ENCODE data around the gene ERAL1. TPM values are rescaled to one million over a fixed set of nuclear protein-coding genes. Genes with fewer than 3 reads are reported as not detected.
A peak's percentile ranks its signal among the peaks of the same experiment; 100 is the strongest.
"Not testable (repeated sequence)": the region's sequence is repeated elsewhere in the genome, so short reads cannot be mapped to it uniquely, and the experiment has no call there.

ERAL1 gene
- total and polyA plus RNA-seq, 2 donors (not counting 1 experiment from before 2014, with no cell fraction given) = 35.9 to 45.7 TPM

- TF ChIP-seq, protein P1, sequence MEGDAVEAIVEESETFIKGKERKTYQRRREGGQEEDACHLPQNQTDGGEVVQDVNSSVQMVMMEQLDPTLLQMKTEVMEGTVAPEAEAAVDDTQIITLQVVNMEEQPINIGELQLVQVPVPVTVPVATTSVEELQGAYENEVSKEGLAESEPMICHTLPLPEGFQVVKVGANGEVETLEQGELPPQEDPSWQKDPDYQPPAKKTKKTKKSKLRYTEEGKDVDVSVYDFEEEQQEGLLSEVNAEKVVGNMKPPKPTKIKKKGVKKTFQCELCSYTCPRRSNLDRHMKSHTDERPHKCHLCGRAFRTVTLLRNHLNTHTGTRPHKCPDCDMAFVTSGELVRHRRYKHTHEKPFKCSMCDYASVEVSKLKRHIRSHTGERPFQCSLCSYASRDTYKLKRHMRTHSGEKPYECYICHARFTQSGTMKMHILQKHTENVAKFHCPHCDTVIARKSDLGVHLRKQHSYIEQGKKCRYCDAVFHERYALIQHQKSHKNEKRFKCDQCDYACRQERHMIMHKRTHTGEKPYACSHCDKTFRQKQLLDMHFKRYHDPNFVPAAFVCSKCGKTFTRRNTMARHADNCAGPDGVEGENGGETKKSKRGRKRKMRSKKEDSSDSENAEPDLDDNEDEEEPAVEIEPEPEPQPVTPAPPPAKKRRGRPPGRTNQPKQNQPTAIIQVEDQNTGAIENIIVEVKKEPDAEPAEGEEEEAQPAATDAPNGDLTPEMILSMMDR (IDR thresholded peaks at IDR 0.05) = no peak
- no peak for TF ChIP-seq EZH2 (IDR thresholded peaks at IDR 0.05; ENCODE audit: borderline replicate concordance, insufficient read depth, low read depth, low read length, poor library complexity, severe bottlenecking)
- H3K4me3 ChIP-seq (ENCODE audit: control extremely low read depth in 1 of 5, extremely low read depth in 1 of 5, insufficient read depth in 1 of 5, low read depth in 2 of 5, low read length in 4 of 5) = no peak overlapping the region
- no peak overlapping the region for H3K4me2 ChIP-seq (replicated peaks; ENCODE audit: low read depth, low read length, poor library complexity, severe bottlenecking)
- peaks cover 0 to 8% of the 10 kb centered on the region in 2 experiments for H3K36me3 ChIP-seq (replicated peaks in 1 of 2; ENCODE audit: control extremely low read depth in 1 of 2, control insufficient read depth in 1 of 2, extremely low read depth in 1 of 2, insufficient read depth in 2 of 2, low read length in 1 of 2)
- H3K4me1 ChIP-seq (ENCODE audit: control insufficient read depth in 2 of 2, insufficient read depth in 2 of 2, low read length in 2 of 2) = no peaks in the 10 kb centered on the region
- 97% methylated on average over 4 of the region's 15 CpGs for WGBS (ENCODE audit: insufficient coverage)
- H3K79me2 ChIP-seq (ENCODE audit: control insufficient read depth, insufficient read depth, low read length) = peaks cover 73% of the 10 kb centered on the region
- POLR2A ChIA-PET = no interaction called here
- intact Hi-C loops (cut with micrococcal nuclease) = no loop called here
- ATAC-seq (ENCODE audit: low read depth) (no peak), DNase-seq (no peak)
- H3K9ac ChIP-seq (ENCODE audit: low read length) = no peak overlapping the region
- H4K20me1 ChIP-seq (ENCODE audit: control insufficient read depth, insufficient read depth, low read length, poor library complexity, severe bottlenecking) = peaks cover under 1% of the 10 kb centered on the region
- H3K27ac Mint-ChIP-seq = no peak overlapping the region
- no peak overlapping the region for H3K4me3 Mint-ChIP-seq
- peaks cover 2% of the 10 kb centered on the region for H3K4me1 Mint-ChIP-seq
- CTCF ChIA-PET = interaction anchor here (0.8 to 4.6 kb wide), 3 partner anchors 16 to 102 kb away, joined by 3 to 22 read pairs (median 4); no protein-coding TSS in a partner anchor
- no peaks in the 10 kb centered on the region for H3K9me3 Mint-ChIP-seq (ENCODE audit: insufficient read depth)
- H3K9me3 ChIP-seq (ENCODE audit: control extremely low read depth in 1 of 3, control insufficient read depth in 2 of 3, insufficient read depth in 1 of 3, low read length in 2 of 3) = no peaks in the 10 kb centered on the region
- H3K27ac ChIP-seq (ENCODE audit: low read length in 2 of 2) = no peak overlapping the region
- no peaks in the 10 kb centered on the region for H3K27me3 Mint-ChIP-seq
- no peak overlapping the region for H2AFZ ChIP-seq (ENCODE audit: insufficient read depth, low read depth, low read length, poor library complexity, severe bottlenecking)
- no peaks in the 10 kb centered on the region for H3K27me3 ChIP-seq (replicated peaks in 1 of 4; ENCODE audit: control extremely low read depth in 1 of 4, control insufficient read depth in 3 of 4, insufficient read depth in 4 of 4, low read length in 3 of 4)
Observed at GRCh38 chr17:28828294-28829040, 26.3 kb upstream of the ERAL1 start.

DNA sequence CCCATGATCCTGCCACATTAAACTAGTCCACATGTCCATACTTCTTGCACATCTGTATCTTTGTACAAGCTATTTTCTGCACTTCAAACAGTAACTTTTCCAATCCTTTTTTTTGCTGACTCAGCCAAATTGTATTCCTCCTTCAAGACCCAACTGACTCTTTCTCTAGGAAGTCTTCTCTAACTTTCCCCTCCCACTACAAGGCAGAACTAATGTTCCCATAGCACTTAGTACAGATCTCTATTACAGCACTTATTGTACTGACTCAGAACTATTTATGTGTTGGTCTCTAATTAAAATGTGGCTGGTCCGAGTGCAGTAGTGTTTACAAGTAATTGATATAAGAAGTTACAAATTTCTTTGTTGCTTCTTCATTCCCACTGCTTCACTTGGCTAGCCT, 20.4 kb upstream of the ERAL1 start:
- TF ChIP-seq EZH2 (IDR thresholded peaks at IDR 0.05; ENCODE audit: borderline replicate concordance, insufficient read depth, low read depth, low read length, poor library complexity, severe bottlenecking) = no peak
- TF ChIP-seq, protein P1 (IDR thresholded peaks at IDR 0.05) = no peak
- ATAC-seq (ENCODE audit: low read depth) (no peak), DNase-seq (no peak)
- peaks cover 0 to 15% of the 10 kb centered on the region in 2 experiments for H3K36me3 ChIP-seq (replicated peaks in 1 of 2; ENCODE audit: control extremely low read depth in 1 of 2, control insufficient read depth in 1 of 2, extremely low read depth in 1 of 2, insufficient read depth in 2 of 2, low read length in 1 of 2)
- Mint-ChIP-seq H3K4me3 (no peak overlapping the region), H3K9me3 (ENCODE audit: insufficient read depth) (no peaks in the 10 kb centered on the region), H3K27ac (peak overlapping the region; percentile 8), H3K4me1 (peaks cover 11% of the 10 kb centered on the region), H3K27me3 (no peaks in the 10 kb centered on the region)
- CTCF ChIA-PET = interaction anchor here (0.8 kb wide), 1 partner anchor 63 kb away, joined by 3 read pairs; the partner anchor contains the start of gene FLOT2
- H4K20me1 ChIP-seq (ENCODE audit: control insufficient read depth, insufficient read depth, low read length, poor library complexity, severe bottlenecking) = peaks cover 13% of the 10 kb centered on the region
- no peaks in the 10 kb centered on the region for H3K27me3 ChIP-seq (replicated peaks in 1 of 4; ENCODE audit: control extremely low read depth in 1 of 4, control insufficient read depth in 3 of 4, insufficient read depth in 4 of 4, low read length in 3 of 4)
- no peak overlapping the region for H3K4me2 ChIP-seq (replicated peaks; ENCODE audit: low read depth, low read length, poor library complexity, severe bottlenecking)
- no peaks in the 10 kb centered on the region for H3K4me1 ChIP-seq (ENCODE audit: control insufficient read depth in 2 of 2, insufficient read depth in 2 of 2, low read length in 2 of 2)
- no peak overlapping the region for H3K9ac ChIP-seq (ENCODE audit: low read length)
- WGBS (ENCODE audit: insufficient coverage) = no CpG with 5 or more reads among the region's 1 CpG
- POLR2A ChIA-PET = interaction anchor here (0.6 kb wide), 1 partner anchor 43 kb away, joined by 3 read pairs; no protein-coding TSS in a partner anchor
- peak overlapping the region in 1 of 2 donors; percentile 19 for H3K27ac ChIP-seq (ENCODE audit: low read length in 2 of 2)
- no peak overlapping the region for H2AFZ ChIP-seq (ENCODE audit: insufficient read depth, low read depth, low read length, poor library complexity, severe bottlenecking)
- intact Hi-C loops (cut with micrococcal nuclease) = loop anchor here (10.0 kb wide), 1 partner anchor 60 kb away; no protein-coding TSS in a partner anchor
- H3K9me3 ChIP-seq (ENCODE audit: control extremely low read depth in 1 of 3, control insufficient read depth in 2 of 3, insufficient read depth in 1 of 3, low read length in 2 of 3) = no peaks in the 10 kb centered on the region
- peaks cover 86% of the 10 kb centered on the region for H3K79me2 ChIP-seq (ENCODE audit: control insufficient read depth, insufficient read depth, low read length)
- no peak overlapping the region for H3K4me3 ChIP-seq (ENCODE audit: control extremely low read depth in 1 of 5, extremely low read depth in 1 of 5, insufficient read depth in 1 of 5, low read depth in 2 of 5, low read length in 4 of 5)

DNA sequence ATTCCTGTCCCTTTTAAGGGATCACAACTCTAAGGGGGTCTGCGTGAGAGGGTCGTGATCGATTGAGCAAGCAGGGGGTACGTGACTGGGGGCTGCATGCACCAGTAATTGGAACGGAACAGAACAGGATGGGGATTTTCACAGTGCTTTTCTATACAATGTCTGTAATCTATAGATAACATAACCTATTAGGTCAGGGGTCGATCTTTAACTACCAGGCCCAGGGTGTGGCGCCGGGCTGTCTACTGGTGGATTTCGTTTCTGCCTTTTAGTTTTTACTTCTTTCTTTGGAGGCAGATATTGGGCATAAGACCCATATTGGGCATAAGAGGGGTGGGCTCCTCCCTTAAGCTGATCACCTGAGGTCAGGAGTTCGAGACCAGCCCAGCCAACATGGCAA, 18.3 kb upstream of the ERAL1 start:
- intact Hi-C loops (cut with micrococcal nuclease) = loop anchor here (10.0 kb wide), 1 partner anchor 62 kb away; no protein-coding TSS in a partner anchor
- ATAC-seq (ENCODE audit: low read depth); H3K4me1 ChIP-seq (ENCODE audit: control insufficient read depth in 2 of 2, insufficient read depth in 2 of 2, low read length in 2 of 2); H3K4me2 ChIP-seq (replicated peaks; ENCODE audit: low read depth, low read length, poor library complexity, severe bottlenecking); H2AFZ ChIP-seq (ENCODE audit: insufficient read depth, low read depth, low read length, poor library complexity, severe bottlenecking); H3K9ac ChIP-seq (ENCODE audit: low read length); H3K4me3 Mint-ChIP-seq; H3K27me3 Mint-ChIP-seq; H3K27me3 ChIP-seq (replicated peaks in 1 of 4; ENCODE audit: control extremely low read depth in 1 of 4, control insufficient read depth in 3 of 4, insufficient read depth in 4 of 4, low read length in 3 of 4); H3K9me3 ChIP-seq (ENCODE audit: control extremely low read depth in 1 of 3, control insufficient read depth in 2 of 3, insufficient read depth in 1 of 3, low read length in 2 of 3); POLR2A ChIA-PET; H3K27ac Mint-ChIP-seq; H3K4me3 ChIP-seq (ENCODE audit: control extremely low read depth in 1 of 5, extremely low read depth in 1 of 5, insufficient read depth in 1 of 5, low read depth in 2 of 5, low read length in 4 of 5); DNase-seq; H3K27ac ChIP-seq (ENCODE audit: low read length in 2 of 2); H3K9me3 Mint-ChIP-seq (ENCODE audit: insufficient read depth); CTCF ChIA-PET: not testable (repeated sequence)
- Histone ChIP-seq H3K79me2 (ENCODE audit: control insufficient read depth, insufficient read depth, low read length) (peaks cover 86% of the 10 kb centered on the region), H4K20me1 (ENCODE audit: control insufficient read depth, insufficient read depth, low read length, poor library complexity, severe bottlenecking) (peaks cover 13% of the 10 kb centered on the region), H3K36me3 (replicated peaks in 1 of 2; ENCODE audit: control extremely low read depth in 1 of 2, control insufficient read depth in 1 of 2, extremely low read depth in 1 of 2, insufficient read depth in 2 of 2, low read length in 1 of 2) (peaks cover 0 to 12% of the 10 kb centered on the region in 2 experiments)
- WGBS (ENCODE audit: insufficient coverage) = 96% methylated on average over 4 of the region's 10 CpGs
- peaks cover 17% of the 10 kb centered on the region for H3K4me1 Mint-ChIP-seq
